HFFc6 (cell line): ENCODE data around the gene ATXN7. TPM values are rescaled to one million over a fixed set of nuclear protein-coding genes. Genes with fewer than 3 reads are reported as not detected.

Experiments
- DNase-seq: peaks from one replicate; pipeline ENCODE4 v3.0.0-alpha.2; 2018
- H3K27ac Mint-ChIP-seq: 2 replicates; pipeline ENCODE4 v1.8.0; 2020; ENCODE audit warnings: mild to moderate bottlenecking, mixed read lengths
- H3K27me3 Mint-ChIP-seq: 2 replicates; pipeline ENCODE4 v1.8.0; 2021; ENCODE audit warnings: mild to moderate bottlenecking, moderate library complexity, mixed read lengths; ENCODE audit not compliant: insufficient read depth
- H3K36me3 Mint-ChIP-seq: 2 replicates; pipeline ENCODE4 v1.8.0; 2021; ENCODE audit warnings: low read depth, mixed read lengths
- H3K4me1 Mint-ChIP-seq: 2 replicates; pipeline ENCODE4 v1.8.0; 2020; ENCODE audit warnings: low read depth, mixed read lengths
- H3K4me3 Mint-ChIP-seq: 2 replicates; pipeline ENCODE4 v1.8.0; 2020; ENCODE audit warnings: mild to moderate bottlenecking, moderate library complexity, mixed read lengths
- H3K9me3 Mint-ChIP-seq: 2 replicates; pipeline ENCODE4 v1.8.0; 2020; ENCODE audit warnings: mild to moderate bottlenecking, mixed read lengths
- total RNA-seq, 6 experiments: library from RNA; stranded (reverse); fragmentation: NEBNext Ultra II Directional; extraction: Animal tissue kit (Norgen Biotek cat#: 25700); gene quantifications; 2 replicates in 1 of 6; 3 replicates in 5 of 6; pipeline ENCODE4 v1.2.3, GENCODE V29; 2021
- TF ChIP-seq, protein P1 (sequence below): fragments of 200-600 bp; sonication (generic); IDR thresholded peaks from 2 replicates; pipeline ENCODE4 v1.5.0; 2021; ENCODE audit warnings: antibody characterized with exemption, mild to moderate bottlenecking

ATXN7 gene
- total RNA-seq, 6 experiments from 2014 or later: 11.5 to 18.4 (median 15.2) TPM

DNA sequence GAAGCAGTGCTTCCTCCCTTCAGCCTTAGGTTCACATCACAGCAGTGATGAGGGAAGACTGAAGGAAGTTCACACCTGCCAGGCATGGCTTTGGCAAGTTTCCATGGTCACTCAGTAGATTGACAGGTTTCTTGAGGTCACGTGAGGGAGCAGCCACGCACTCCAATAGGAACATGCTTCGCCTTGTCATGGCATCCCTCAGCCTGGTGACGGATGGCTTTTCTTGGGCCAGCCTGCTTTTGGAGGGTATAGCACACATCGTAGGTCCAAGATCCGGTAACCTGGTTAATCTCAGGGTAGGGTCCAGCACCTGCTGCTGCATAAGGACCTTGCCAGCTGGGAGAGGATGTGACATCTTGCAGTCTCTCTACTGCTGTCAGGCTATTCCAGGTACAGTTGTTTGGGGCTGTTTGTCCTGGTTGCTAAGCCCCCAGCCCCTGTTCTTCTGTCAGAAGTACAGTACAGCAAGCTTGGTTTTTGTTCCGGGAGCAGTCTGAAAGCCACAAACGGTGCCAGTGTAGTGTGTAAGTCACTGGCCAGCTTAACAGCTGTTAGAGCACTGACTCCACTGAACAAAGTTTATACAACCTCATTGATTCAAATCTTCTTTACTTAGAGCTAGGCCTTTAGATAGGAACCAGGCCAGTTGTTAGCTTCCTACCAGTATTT, 117.3 kb downstream of the ATXN7 start:
- Mint-ChIP-seq H3K9me3 (no peaks in the 10 kb centered on the region), H3K27ac (no peak overlapping the region), H3K27me3 (no peaks in the 10 kb centered on the region; the same call in 1 of the 2 replicates), H3K4me3 (no peak overlapping the region), H3K36me3 (peaks cover 34% of the 10 kb centered on the region), H3K4me1 (peaks cover 41% of the 10 kb centered on the region)
- DNase-seq: no peak
- TF ChIP-seq, protein P1, sequence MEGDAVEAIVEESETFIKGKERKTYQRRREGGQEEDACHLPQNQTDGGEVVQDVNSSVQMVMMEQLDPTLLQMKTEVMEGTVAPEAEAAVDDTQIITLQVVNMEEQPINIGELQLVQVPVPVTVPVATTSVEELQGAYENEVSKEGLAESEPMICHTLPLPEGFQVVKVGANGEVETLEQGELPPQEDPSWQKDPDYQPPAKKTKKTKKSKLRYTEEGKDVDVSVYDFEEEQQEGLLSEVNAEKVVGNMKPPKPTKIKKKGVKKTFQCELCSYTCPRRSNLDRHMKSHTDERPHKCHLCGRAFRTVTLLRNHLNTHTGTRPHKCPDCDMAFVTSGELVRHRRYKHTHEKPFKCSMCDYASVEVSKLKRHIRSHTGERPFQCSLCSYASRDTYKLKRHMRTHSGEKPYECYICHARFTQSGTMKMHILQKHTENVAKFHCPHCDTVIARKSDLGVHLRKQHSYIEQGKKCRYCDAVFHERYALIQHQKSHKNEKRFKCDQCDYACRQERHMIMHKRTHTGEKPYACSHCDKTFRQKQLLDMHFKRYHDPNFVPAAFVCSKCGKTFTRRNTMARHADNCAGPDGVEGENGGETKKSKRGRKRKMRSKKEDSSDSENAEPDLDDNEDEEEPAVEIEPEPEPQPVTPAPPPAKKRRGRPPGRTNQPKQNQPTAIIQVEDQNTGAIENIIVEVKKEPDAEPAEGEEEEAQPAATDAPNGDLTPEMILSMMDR: no peak

DNA sequence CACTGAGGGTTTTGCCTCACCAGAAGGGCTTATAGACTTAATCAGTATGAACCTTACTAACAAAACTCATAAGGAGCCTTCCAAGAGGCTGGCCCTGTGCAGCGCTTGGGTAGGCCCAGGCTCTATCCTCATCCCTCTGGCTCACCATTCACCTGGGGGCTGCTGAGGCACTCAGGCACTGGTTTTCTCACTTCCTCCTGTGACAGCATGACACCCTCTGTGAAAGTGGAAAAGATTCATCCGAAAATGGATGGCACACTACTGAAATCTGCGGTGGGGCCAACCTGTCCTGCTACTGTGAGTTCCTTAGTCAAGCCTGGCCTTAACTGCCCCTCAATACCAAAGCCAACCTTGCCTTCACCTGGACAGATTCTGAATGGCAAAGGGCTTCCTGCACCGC, 118.3 kb downstream of the ATXN7 start:
- TF ChIP-seq, protein P1: no peak
- Mint-ChIP-seq H3K9me3 (no peaks in the 10 kb centered on the region), H3K4me3 (no peak overlapping the region), H3K27me3 (no peaks in the 10 kb centered on the region; the same call in 1 of the 2 replicates), H3K4me1 (peaks cover 31% of the 10 kb centered on the region), H3K27ac (no peak overlapping the region), H3K36me3 (peaks cover 33% of the 10 kb centered on the region)
- DNase-seq: no peak

DNA sequence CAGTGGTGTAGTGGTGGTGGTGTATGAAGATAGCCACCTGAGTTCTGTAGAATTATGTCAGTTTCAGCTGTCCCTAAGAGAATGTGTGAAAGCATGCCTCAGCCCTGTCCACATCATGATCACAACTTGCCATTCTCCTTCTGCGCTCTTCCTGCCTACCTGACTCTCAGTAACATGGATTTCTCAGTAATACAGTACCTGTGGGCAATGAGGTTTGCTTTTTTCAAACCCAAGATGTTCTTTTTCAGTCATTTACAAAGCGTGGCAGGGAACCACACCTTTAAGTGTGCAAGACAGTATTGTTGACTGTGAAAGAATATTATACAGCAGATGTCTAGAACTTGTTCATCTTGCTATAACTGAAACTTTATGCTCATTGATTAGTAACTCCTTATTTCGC, 120.7 kb downstream of the ATXN7 start:
- TF ChIP-seq, protein P1: no peak
- Mint-ChIP-seq H3K4me3 (no peak overlapping the region), H3K27ac (no peak overlapping the region), H3K9me3 (no peaks in the 10 kb centered on the region), H3K36me3 (peaks cover 34% of the 10 kb centered on the region), H3K4me1 (peaks cover 8% of the 10 kb centered on the region), H3K27me3 (peaks cover 1% of the 10 kb centered on the region)
- DNase-seq: no peak

DNA sequence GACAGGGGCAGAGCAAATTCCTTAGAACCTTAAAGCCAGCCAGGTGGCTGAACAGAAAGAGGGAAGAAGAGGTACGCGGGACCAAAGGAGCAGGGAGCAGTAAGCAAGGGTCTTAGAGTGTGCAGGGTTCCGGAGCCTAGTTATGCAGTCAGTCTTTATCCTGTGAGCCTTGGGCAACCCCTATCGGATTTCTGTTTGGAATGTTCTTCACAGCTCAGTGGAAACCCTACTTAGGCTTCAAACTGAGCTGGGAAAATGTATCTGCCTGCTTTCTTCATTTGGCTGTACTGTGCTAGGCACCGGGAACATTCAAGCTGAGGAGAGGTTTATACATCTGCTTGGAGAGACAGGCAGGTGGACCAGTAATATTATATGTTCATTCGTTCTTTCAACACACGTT, 122.5 kb downstream of the ATXN7 start:
- no peak overlapping the region for H3K4me3 Mint-ChIP-seq
- no peak for DNase-seq
- no peaks in the 10 kb centered on the region for H3K4me1 Mint-ChIP-seq
- peaks cover 1% of the 10 kb centered on the region for H3K27me3 Mint-ChIP-seq
- H3K27ac Mint-ChIP-seq: no peak overlapping the region
- no peaks in the 10 kb centered on the region for H3K9me3 Mint-ChIP-seq
- TF ChIP-seq, protein P1: no peak
- H3K36me3 Mint-ChIP-seq: peaks cover 39% of the 10 kb centered on the region

DNA sequence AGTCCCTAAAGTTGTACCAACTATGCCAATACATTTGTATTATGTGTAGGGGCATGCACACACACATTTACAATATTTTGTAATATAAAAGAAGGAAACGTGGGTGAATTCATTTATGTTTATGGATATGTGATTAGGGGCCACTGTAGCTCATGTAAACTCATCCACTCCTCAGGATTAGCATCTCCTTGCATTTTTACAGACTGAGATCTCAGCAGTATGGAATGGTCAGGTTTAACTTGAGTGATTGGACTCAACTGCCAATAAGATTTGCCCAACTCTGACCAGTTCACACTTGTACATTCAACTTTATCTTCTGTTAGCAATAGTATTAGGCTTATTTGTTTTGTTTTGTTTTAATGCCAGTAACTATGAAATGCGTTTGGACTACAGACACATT, 123.2 kb downstream of the ATXN7 start:
- Mint-ChIP-seq H3K36me3 (peaks cover 43% of the 10 kb centered on the region), H3K27ac (no peak overlapping the region), H3K27me3 (peaks cover 1% of the 10 kb centered on the region), H3K9me3 (no peaks in the 10 kb centered on the region), H3K4me1 (no peaks in the 10 kb centered on the region), H3K4me3 (no peak overlapping the region)
- no peak for DNase-seq
- TF ChIP-seq, protein P1: no peak
